B cell (primary cell): Measurements from ENCODE around the gene ZNF280C. TPM values are rescaled to one million over a fixed set of nuclear protein-coding genes. Genes with fewer than 3 reads are reported as not detected.

ENCODE experiments used
- ATAC-seq: fragments of 200-7000 bp; cut with Tn5 transposase; one replicate; pipeline ENCODE4 v1.10.0; 2021; ENCODE audit warnings: low read depth, mild to moderate bottlenecking, moderate number of reproducible peaks, moderate library complexity
- CTCF ChIA-PET: fragments of 350-600 bp; sonication (Branson Sonifier 250); formaldehyde crosslinking; loops from one replicate; lab custom pipeline; 2021; ENCODE audit warnings: antibody characterized with exemption, inconsistent platforms; lab: Charles Lee
- POLR2A ChIA-PET: fragments of 350-600 bp; sonication (Branson Sonifier 250); formaldehyde crosslinking; loops from one replicate; lab custom pipeline; 2021; ENCODE audit warnings: antibody characterized with exemption; lab: Charles Lee
- DNase-seq: peaks from one replicate; pipeline ENCODE4 v3.0.0; 2013
- H2AFZ ChIP-seq: 2 replicates; pipeline ENCODE4 v1.6.1; 2012; ENCODE audit warnings: mild to moderate bottlenecking, low read depth, low read length; ENCODE audit not compliant: insufficient read depth, poor library complexity, severe bottlenecking
- H3K27ac ChIP-seq, 2 donors: 1 replicate in 1 of 2; 2 replicates in 1 of 2; pipeline ENCODE4 v1.5.1; 2012 to 2013; ENCODE audit warnings: low read length in 2 of 2, mild to moderate bottlenecking in 2 of 2, moderate library complexity in 1 of 2
- H3K27me3 ChIP-seq, 4 experiments: fragments of 200-600 bp in 1 of 4; sonication (generic) in 1 of 4; replicated peaks in 1 of 4; 1 replicate in 2 of 4; 2 replicates in 2 of 4; pipeline versions ENCODE4 v1.6.1 to v1.7.0; 2013 to 2016; ENCODE audit warnings: low read length in 3 of 4, mild to moderate bottlenecking in 2 of 4, mixed read lengths in 1 of 4, moderate library complexity in 1 of 4; ENCODE audit not compliant: insufficient read depth in 4 of 4, control insufficient read depth in 3 of 4; ENCODE audit errors: control extremely low read depth in 1 of 4
- H3K36me3 ChIP-seq, 2 experiments: replicated peaks in 1 of 2; 1 replicate in 1 of 2; 2 replicates in 1 of 2; pipeline versions ENCODE4 v1.6.1 to v1.7.1; 2013; ENCODE audit warnings: low read length in 1 of 2; ENCODE audit not compliant: insufficient read depth in 2 of 2, control insufficient read depth in 1 of 2; ENCODE audit errors: control extremely low read depth in 1 of 2, extremely low read depth in 1 of 2
- H3K4me1 ChIP-seq, 2 donors: fragments of 200-600 bp in 1 of 2; sonication (generic) in 1 of 2; 1 replicate in 1 of 2; 2 replicates in 1 of 2; pipeline versions ENCODE4 v1.5.1 to v1.6.1; 2013 to 2017; ENCODE audit warnings: low read length in 2 of 2; ENCODE audit not compliant: control insufficient read depth in 2 of 2, insufficient read depth in 2 of 2
- H3K4me2 ChIP-seq: replicated peaks from 2 replicates; pipeline ENCODE3; 2012; ENCODE audit warnings: mild to moderate bottlenecking, low read depth, low read length; ENCODE audit not compliant: poor library complexity, severe bottlenecking
- H3K4me3 ChIP-seq, 5 experiments: fragments of 200-600 bp in 1 of 5; sonication (generic) in 1 of 5; 1 replicate in 3 of 5; 2 replicates in 2 of 5; pipeline versions ENCODE4 v1.5.1 to v1.7.0; 2011 to 2016; ENCODE audit warnings: low read length in 4 of 5, mild to moderate bottlenecking in 4 of 5, low read depth in 2 of 5, control low read depth in 1 of 5, moderate library complexity in 1 of 5; ENCODE audit not compliant: insufficient read depth in 1 of 5; ENCODE audit errors: control extremely low read depth in 1 of 5, extremely low read depth in 1 of 5
- H3K79me2 ChIP-seq: fragments of 200-600 bp; sonication (generic); one replicate; pipeline ENCODE4 v1.6.0; 2016; ENCODE audit warnings: low read length; ENCODE audit not compliant: control insufficient read depth, insufficient read depth
- H3K9ac ChIP-seq: fragments of 200-600 bp; sonication (generic); 2 replicates; pipeline ENCODE4 v1.6.1; 2017; ENCODE audit warnings: mild to moderate bottlenecking, low read length, moderate library complexity
- H3K9me3 ChIP-seq, 3 donors: one replicate each; pipeline versions ENCODE4 v1.6.1 to v1.7.1; 2013; ENCODE audit warnings: low read length in 2 of 3; ENCODE audit not compliant: control insufficient read depth in 2 of 3, insufficient read depth in 1 of 3; ENCODE audit errors: control extremely low read depth in 1 of 3
- H4K20me1 ChIP-seq: 2 replicates; pipeline ENCODE4 v1.6.0; 2012; ENCODE audit warnings: mild to moderate bottlenecking, low read length; ENCODE audit not compliant: insufficient read depth, control insufficient read depth, poor library complexity, severe bottlenecking
- H3K27ac Mint-ChIP-seq: one replicate; pipeline ENCODE4 v1.8.0; 2021; ENCODE audit warnings: mixed read lengths
- H3K27me3 Mint-ChIP-seq: one replicate; pipeline ENCODE4 v1.8.0; 2021; ENCODE audit warnings: mixed read lengths
- H3K4me1 Mint-ChIP-seq: one replicate; pipeline ENCODE4 v1.8.0; 2021; ENCODE audit warnings: mixed read lengths
- H3K4me3 Mint-ChIP-seq: one replicate; pipeline ENCODE4 v1.8.0; 2021; ENCODE audit warnings: mixed read lengths
- H3K9me3 Mint-ChIP-seq: one replicate; pipeline ENCODE4 v1.8.0; 2022; ENCODE audit warnings: mixed read lengths; ENCODE audit not compliant: insufficient read depth
- CTCF ChIP-seq: fragments of 200-600 bp; IDR thresholded peaks from one replicate; pipeline ENCODE4 v1.8.0; 2022; ENCODE audit warnings: antibody characterized with exemption, mild to moderate bottlenecking
- EZH2 ChIP-seq: IDR thresholded peaks from 2 replicates; pipeline ENCODE4 v1.6.1; 2012; ENCODE audit warnings: borderline replicate concordance, low read depth, mild to moderate bottlenecking, moderate library complexity, low read length; ENCODE audit not compliant: insufficient read depth, poor library complexity, severe bottlenecking
- WGBS: methylation state at CpG from one replicate; pipeline ENCODE4 v1.1.5; 2013; ENCODE audit warnings: missing lambda C conversion rate; ENCODE audit not compliant: insufficient coverage; 5-methylcytosine and 5-hydroxymethylcytosine counted together
- intact Hi-C: fragments of 100-400 bp; cut with micrococcal nuclease; formaldehyde crosslinking; loops from one replicate; pipeline ENCODE4 v1.10.0; 2022
- polyA plus RNA-seq: library from polyadenylated mRNA; depleted of rRNA; stranded (reverse); fragments of >200 nt; gene quantifications from 2 replicates; pipeline ENCODE4 v1.2.3, GENCODE V29; 2012
- total RNA-seq, 2 donors: library from RNA; stranded (reverse); fragments of 120-200 nt in 1 of 2; gene quantifications; 1 replicate in 1 of 2; 2 replicates in 1 of 2; pipeline versions ENCODE4 v1.2.3 to v1.2.4, GENCODE V29; 2013 to 2022

Gene ZNF280C
- total and polyA plus RNA-seq, 2 donors (not counting 1 experiment from before 2014, with no cell fraction given) = 2.3 to 7.0 TPM

- H3K9me3 ChIP-seq = no peaks in the 10 kb centered on the region
- Mint-ChIP-seq H3K4me3 (no peak overlapping the region), H3K27me3 (no peaks in the 10 kb centered on the region), H3K4me1 (no peaks in the 10 kb centered on the region), H3K27ac (no peak overlapping the region), H3K9me3 (no peaks in the 10 kb centered on the region)
- H3K27me3 ChIP-seq = no peaks in the 10 kb centered on the region
- no peak overlapping the region for H3K9ac ChIP-seq
- H3K4me3 ChIP-seq = no peak overlapping the region
- H3K27ac ChIP-seq = no peak overlapping the region
- no peaks in the 10 kb centered on the region for H3K4me1 ChIP-seq
- DNase-seq = no peak
- H4K20me1 ChIP-seq = no peaks in the 10 kb centered on the region
- no peak overlapping the region for H3K4me2 ChIP-seq
- no peaks in the 10 kb centered on the region for H3K36me3 ChIP-seq
- H2AFZ ChIP-seq = no peak overlapping the region
- CTCF ChIA-PET = no interaction called here
- no CpG with 5 or more reads among the region's 11 CpGs for WGBS
- H3K79me2 ChIP-seq = no peaks in the 10 kb centered on the region
- intact Hi-C loops = no loop called here
- ATAC-seq = no peak
- POLR2A ChIA-PET = no interaction called here
- no peak for TF ChIP-seq CTCF
- no peak for TF ChIP-seq EZH2
These were observed 18.5 kb upstream of the ZNF280C start for GRCh38 chrX:130287071-130287770.

- no peaks in the 10 kb centered on the region for H3K4me1 Mint-ChIP-seq
- Histone ChIP-seq H3K4me2 (no peak overlapping the region), H3K9me3 (no peaks in the 10 kb centered on the region), H3K27ac (no peak overlapping the region), H4K20me1 (no peaks in the 10 kb centered on the region), H2AFZ (no peak overlapping the region), H3K4me3 (no peak overlapping the region), H3K27me3 (no peaks in the 10 kb centered on the region), H3K9ac (no peak overlapping the region), H3K79me2 (no peaks in the 10 kb centered on the region), H3K4me1 (no peaks in the 10 kb centered on the region), H3K36me3 (no peaks in the 10 kb centered on the region)
- no peak overlapping the region for H3K4me3 Mint-ChIP-seq
- H3K27ac Mint-ChIP-seq = no peak overlapping the region
- POLR2A ChIA-PET = no interaction called here
- no CpG with 5 or more reads among the region's 2 CpGs for WGBS
- intact Hi-C loops = no loop called here
- CTCF ChIA-PET = no interaction called here
- no peak for DNase-seq
- TF ChIP-seq EZH2 = no peak
- no peak for TF ChIP-seq CTCF
- H3K27me3 Mint-ChIP-seq = no peaks in the 10 kb centered on the region
- no peak for ATAC-seq
- H3K9me3 Mint-ChIP-seq = no peaks in the 10 kb centered on the region
These were observed 17.0 kb upstream of the ZNF280C start for GRCh38 chrX:130285710-130286109.
